ENCODE measurements around the gene RUNX2.

RUNX2 gene

GRCh38 chr6:45351076-45351475 is 22.9 kb downstream of the RUNX2 start:
- Histone ChIP-seq H3K36me3 (ENCODE audit: low read depth) (no peaks in the 10 kb centered on the region; the same call in 1 of the 2 replicates), H3K27ac (ENCODE audit: poor library complexity, severe bottlenecking) (no peak overlapping the region), H3K9me3 (ENCODE audit: severe bottlenecking) (no peaks in the 10 kb centered on the region), H3K4me1 (ENCODE audit: insufficient read depth, poor library complexity, severe bottlenecking) (no peaks in the 10 kb centered on the region), H3K4me3 (ENCODE audit: severe bottlenecking) (no peak overlapping the region), H3K27me3 (ENCODE audit: insufficient read depth, poor library complexity, severe bottlenecking) (no peaks in the 10 kb centered on the region)
- ATAC-seq (ENCODE audit: low read depth), result no peak
- DNase-seq (ENCODE audit: low spot score), result no peak
- TF ChIP-seq, protein P1, sequence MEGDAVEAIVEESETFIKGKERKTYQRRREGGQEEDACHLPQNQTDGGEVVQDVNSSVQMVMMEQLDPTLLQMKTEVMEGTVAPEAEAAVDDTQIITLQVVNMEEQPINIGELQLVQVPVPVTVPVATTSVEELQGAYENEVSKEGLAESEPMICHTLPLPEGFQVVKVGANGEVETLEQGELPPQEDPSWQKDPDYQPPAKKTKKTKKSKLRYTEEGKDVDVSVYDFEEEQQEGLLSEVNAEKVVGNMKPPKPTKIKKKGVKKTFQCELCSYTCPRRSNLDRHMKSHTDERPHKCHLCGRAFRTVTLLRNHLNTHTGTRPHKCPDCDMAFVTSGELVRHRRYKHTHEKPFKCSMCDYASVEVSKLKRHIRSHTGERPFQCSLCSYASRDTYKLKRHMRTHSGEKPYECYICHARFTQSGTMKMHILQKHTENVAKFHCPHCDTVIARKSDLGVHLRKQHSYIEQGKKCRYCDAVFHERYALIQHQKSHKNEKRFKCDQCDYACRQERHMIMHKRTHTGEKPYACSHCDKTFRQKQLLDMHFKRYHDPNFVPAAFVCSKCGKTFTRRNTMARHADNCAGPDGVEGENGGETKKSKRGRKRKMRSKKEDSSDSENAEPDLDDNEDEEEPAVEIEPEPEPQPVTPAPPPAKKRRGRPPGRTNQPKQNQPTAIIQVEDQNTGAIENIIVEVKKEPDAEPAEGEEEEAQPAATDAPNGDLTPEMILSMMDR (IDR thresholded peaks at IDR 0.05; ENCODE audit: poor library complexity, severe bottlenecking), result no peak

- Histone ChIP-seq H3K36me3 (ENCODE audit: low read depth) (no peaks in the 10 kb centered on the region; the same call in 1 of the 2 replicates), H3K4me1 (ENCODE audit: insufficient read depth, poor library complexity, severe bottlenecking) (no peaks in the 10 kb centered on the region), H3K27ac (ENCODE audit: poor library complexity, severe bottlenecking) (no peak overlapping the region), H3K4me3 (ENCODE audit: severe bottlenecking) (no peak overlapping the region), H3K9me3 (ENCODE audit: severe bottlenecking) (no peaks in the 10 kb centered on the region), H3K27me3 (ENCODE audit: insufficient read depth, poor library complexity, severe bottlenecking) (no peaks in the 10 kb centered on the region)
- TF ChIP-seq, protein P1 (IDR thresholded peaks at IDR 0.05; ENCODE audit: poor library complexity, severe bottlenecking), result no peak
- ATAC-seq (ENCODE audit: low read depth) (no peak), DNase-seq (ENCODE audit: low spot score) (no peak)
Observed at GRCh38 chr6:45351667-45352066, 23.5 kb downstream of the RUNX2 start.

DNA sequence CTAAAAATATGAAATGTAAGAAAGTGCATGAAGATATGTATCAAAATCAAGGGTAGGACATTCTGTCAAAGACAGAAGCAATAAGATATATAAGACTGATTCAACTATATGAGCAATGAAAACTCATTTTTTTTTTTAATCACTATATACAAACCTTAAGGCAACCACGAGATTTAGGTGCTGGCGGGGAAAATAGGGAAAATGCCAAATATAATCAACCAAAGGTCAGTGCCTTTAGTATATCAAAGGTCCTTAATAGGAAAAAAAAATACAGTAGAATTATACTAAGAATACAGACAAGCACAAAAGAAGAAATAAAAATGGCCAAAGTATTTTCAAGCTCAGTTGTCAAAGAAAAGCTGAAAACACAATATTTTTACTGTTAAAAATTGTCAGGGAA is 25.5 kb downstream of the RUNX2 start:
- Histone ChIP-seq H3K36me3 (ENCODE audit: low read depth) (no peaks in the 10 kb centered on the region; the same call in 1 of the 2 replicates), H3K4me1 (ENCODE audit: insufficient read depth, poor library complexity, severe bottlenecking) (no peaks in the 10 kb centered on the region), H3K27ac (ENCODE audit: poor library complexity, severe bottlenecking) (no peak overlapping the region), H3K9me3 (ENCODE audit: severe bottlenecking) (no peaks in the 10 kb centered on the region), H3K27me3 (ENCODE audit: insufficient read depth, poor library complexity, severe bottlenecking) (no peaks in the 10 kb centered on the region), H3K4me3 (ENCODE audit: severe bottlenecking) (no peak overlapping the region)
- TF ChIP-seq, protein P1 (IDR thresholded peaks at IDR 0.05; ENCODE audit: poor library complexity, severe bottlenecking), result no peak
- DNase-seq (ENCODE audit: low spot score), result no peak
- ATAC-seq (ENCODE audit: low read depth), result no peak

DNA sequence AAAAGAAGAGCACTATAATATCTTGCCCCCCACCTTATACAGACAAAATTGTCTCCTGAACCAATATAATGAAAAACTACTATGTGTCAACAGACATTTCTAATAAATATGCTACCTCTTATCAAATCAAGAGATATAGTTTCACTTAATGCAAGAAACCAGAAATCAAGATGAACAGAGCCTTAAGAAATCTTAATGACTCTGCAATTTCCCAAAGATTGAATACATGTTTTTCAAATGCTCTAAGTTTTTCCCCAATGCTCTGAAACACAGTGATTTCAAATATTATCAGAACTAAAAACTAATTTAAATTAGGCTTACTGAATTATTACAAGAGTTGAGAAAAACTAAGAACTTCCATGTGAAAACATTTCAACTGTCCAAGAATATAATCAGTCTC is 36.3 kb downstream of the RUNX2 start:
- H3K4me1 ChIP-seq (ENCODE audit: insufficient read depth, poor library complexity, severe bottlenecking), result peaks cover 5% of the 10 kb centered on the region
- no peak for DNase-seq (ENCODE audit: low spot score)
- TF ChIP-seq, protein P1 (IDR thresholded peaks at IDR 0.05; ENCODE audit: poor library complexity, severe bottlenecking), result no peak
- H3K27ac ChIP-seq (ENCODE audit: poor library complexity, severe bottlenecking), result no peak overlapping the region
- H3K4me3 ChIP-seq (ENCODE audit: severe bottlenecking), result no peak overlapping the region
- 0 out of 2 replicates have a peak, but pooled peaks cover 6% of the 10 kb centered on the region for H3K36me3 ChIP-seq (ENCODE audit: low read depth)
- no peaks in the 10 kb centered on the region for H3K9me3 ChIP-seq (ENCODE audit: severe bottlenecking)
- no peaks in the 10 kb centered on the region for H3K27me3 ChIP-seq (ENCODE audit: insufficient read depth, poor library complexity, severe bottlenecking)
- ATAC-seq (ENCODE audit: low read depth), result no peak

GRCh38 chr6:45365036-45365435 is 36.9 kb downstream of the RUNX2 start:
- TF ChIP-seq, protein P1 (IDR thresholded peaks at IDR 0.05; ENCODE audit: poor library complexity, severe bottlenecking), result no peak
- Histone ChIP-seq H3K4me3 (ENCODE audit: severe bottlenecking) (no peak overlapping the region), H3K36me3 (ENCODE audit: low read depth) (0 out of 2 replicates have a peak, but pooled peaks cover 6% of the 10 kb centered on the region), H3K9me3 (ENCODE audit: severe bottlenecking) (no peaks in the 10 kb centered on the region), H3K27me3 (ENCODE audit: insufficient read depth, poor library complexity, severe bottlenecking) (no peaks in the 10 kb centered on the region), H3K27ac (ENCODE audit: poor library complexity, severe bottlenecking) (no peak overlapping the region), H3K4me1 (ENCODE audit: insufficient read depth, poor library complexity, severe bottlenecking) (peaks cover 1% of the 10 kb centered on the region)
- ATAC-seq (ENCODE audit: low read depth) (no peak), DNase-seq (ENCODE audit: low spot score) (no peak)

Data from RWPE2 (cell line).